ENCODE results near the gene MFSD6L. TPM values are rescaled to one million over a fixed set of nuclear protein-coding genes. Genes with fewer than 3 reads are reported as not detected.

The MFSD6L gene
- total RNA-seq, 4 donors from 2014 or later: 0.26 to 1.0 (median 0.65) TPM

- TF ChIP-seq EP300 (IDR thresholded peaks at IDR 0.05) (no peak), CTCF (IDR thresholded peaks at IDR 0.05) (no peak), POLR2AphosphoS5 (IDR thresholded peaks at IDR 0.05) (no peak), POLR2A (IDR thresholded peaks at IDR 0.05) (no peak)
- Histone ChIP-seq H3K27ac (no peak overlapping the region), H3K4me3 (no peak overlapping the region), H3K27me3 (peaks cover 40% of the 10 kb centered on the region), H3K36me3 (no peaks in the 10 kb centered on the region), H3K9me3 (no peaks in the 10 kb centered on the region), H3K4me1 (no peaks in the 10 kb centered on the region)
- peak in 1 of 2 donors; percentile 48 for DNase-seq (ENCODE audit: low spot score in 2 of 2)
- WGBS: 78% methylated on average over 15 of the region's 15 CpGs
These were observed 37.8 kb upstream of the MFSD6L start for GRCh38 chr17:8836821-8837562.

GRCh38 chr17:8835631-8836364 lies 36.6 kb upstream of the MFSD6L start:
- Histone ChIP-seq H3K27me3 (peaks cover 40% of the 10 kb centered on the region), H3K4me3 (no peak overlapping the region), H3K4me1 (no peaks in the 10 kb centered on the region), H3K36me3 (no peaks in the 10 kb centered on the region), H3K9me3 (no peaks in the 10 kb centered on the region), H3K27ac (no peak overlapping the region)
- no peak for TF ChIP-seq CTCF (IDR thresholded peaks at IDR 0.05)
- no peak for TF ChIP-seq POLR2A (IDR thresholded peaks at IDR 0.05)
- no peak for TF ChIP-seq POLR2AphosphoS5 (IDR thresholded peaks at IDR 0.05)
- no peak for TF ChIP-seq EP300 (IDR thresholded peaks at IDR 0.05)
- 89% methylated on average over 6 of the region's 6 CpGs for WGBS
- DNase-seq (ENCODE audit: low spot score in 2 of 2): no peak

GRCh38 chr17:8835106-8835505 lies 35.9 kb upstream of the MFSD6L start:
- H3K27ac ChIP-seq: no peak overlapping the region
- H3K4me1 ChIP-seq: no peaks in the 10 kb centered on the region
- no peak overlapping the region for H3K4me3 ChIP-seq
- WGBS: 84% methylated on average over 14 of the region's 14 CpGs
- H3K27me3 ChIP-seq: peaks cover 45% of the 10 kb centered on the region
- peak in 1 of 2 donors; percentile 60 for DNase-seq (ENCODE audit: low spot score in 2 of 2)
- no peaks in the 10 kb centered on the region for H3K36me3 ChIP-seq
- TF ChIP-seq EP300 (IDR thresholded peaks at IDR 0.05) (no peak), POLR2AphosphoS5 (IDR thresholded peaks at IDR 0.05) (no peak), CTCF (IDR thresholded peaks at IDR 0.05) (no peak), POLR2A (IDR thresholded peaks at IDR 0.05) (no peak)
- H3K9me3 ChIP-seq: no peaks in the 10 kb centered on the region

- H3K27me3 ChIP-seq: peaks cover 57% of the 10 kb centered on the region
- 20% methylated on average over 3 of the region's 33 CpGs for WGBS
- no peaks in the 10 kb centered on the region for H3K36me3 ChIP-seq
- no peak overlapping the region for H3K27ac ChIP-seq
- H3K4me1 ChIP-seq: no peaks in the 10 kb centered on the region
- H3K9me3 ChIP-seq: no peaks in the 10 kb centered on the region
- H3K4me3 ChIP-seq: no peak overlapping the region
- TF ChIP-seq POLR2A (IDR thresholded peaks at IDR 0.05) (no peak), CTCF (IDR thresholded peaks at IDR 0.05) (peak in 1 of 2 donors; percentile 24), EP300 (IDR thresholded peaks at IDR 0.05) (no peak), POLR2AphosphoS5 (IDR thresholded peaks at IDR 0.05) (no peak)
- peak in 1 of 2 donors; percentile 70 for DNase-seq (ENCODE audit: low spot score in 2 of 2)
These were observed 33.7 kb upstream of the MFSD6L start for GRCh38 chr17:8832711-8833352.
